Occipital lobe (tissue), 2 donors: Measurements from ENCODE around the gene IL4R. TPM values are rescaled to one million over a fixed set of nuclear protein-coding genes. Genes with fewer than 3 reads are reported as not detected.
"Not testable (repeated sequence)": the region's sequence is repeated elsewhere in the genome, so short reads cannot be mapped to it uniquely, and the experiment has no call there.

Source experiments
- DNase-seq: peaks from one replicate; lab custom pipeline; 2025; lab: John Stamatoyannopoulos, UW
- total RNA-seq: library from RNA; depleted of rRNA; stranded (reverse); fragments of >200 nt; gene quantifications from one replicate; pipeline ENCODE4 v1.2.3, GENCODE V29; 2014

IL4R gene
- total RNA-seq, 1 donor from 2014 or later = 1.1 TPM

DNA sequence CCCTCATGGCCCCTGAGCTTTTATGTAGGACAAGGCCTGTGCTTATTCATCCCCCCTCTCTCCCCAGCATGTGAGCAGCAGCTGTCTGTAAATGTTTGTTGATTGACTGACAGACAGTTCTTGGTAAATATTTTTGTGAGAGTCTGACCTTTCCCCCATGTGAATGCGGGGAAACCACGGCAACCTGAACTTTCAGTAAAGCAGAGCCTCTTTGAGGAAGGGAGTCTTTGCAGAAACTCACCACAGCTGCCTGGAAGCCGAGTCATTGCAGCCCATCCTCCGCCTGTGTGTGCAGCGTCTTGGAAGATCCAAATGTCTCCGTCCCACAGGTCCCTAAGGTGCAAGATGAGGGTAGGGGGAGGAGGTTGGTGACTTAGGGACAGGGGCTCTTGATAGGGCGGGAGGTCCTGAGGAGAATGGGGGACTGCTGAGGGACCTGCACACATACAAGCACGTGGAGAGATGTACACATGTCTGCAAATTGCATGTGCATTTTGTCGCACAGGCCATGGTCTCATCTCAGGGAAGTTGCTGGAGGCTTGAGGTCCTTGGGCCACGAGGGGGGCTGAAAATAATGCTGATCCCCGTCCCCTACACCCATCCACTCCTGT lies 65.2 kb downstream of the IL4R start:
- no peak for DNase-seq

DNA sequence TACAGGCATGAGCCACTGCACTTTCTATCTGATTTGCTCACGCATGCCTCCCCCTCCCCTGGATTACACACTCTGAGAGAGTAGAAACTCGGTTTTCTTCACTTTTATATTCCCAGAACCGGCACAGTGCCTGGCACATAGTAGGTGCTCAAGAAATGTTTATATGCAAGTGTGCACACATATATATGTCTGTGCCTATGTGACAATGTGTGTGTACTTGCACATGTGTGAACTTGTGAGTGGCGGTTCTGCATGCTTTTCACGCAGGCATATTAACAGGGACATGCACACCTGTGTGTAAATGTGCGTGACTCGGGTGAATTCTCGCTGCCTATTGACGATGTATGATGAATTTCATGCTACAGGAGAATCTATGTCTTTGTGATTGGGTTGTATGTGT lies 66.1 kb downstream of the IL4R start:
- DNase-seq = no peak

- DNase-seq = no peak
Measured at GRCh38 chr16:27381236-27381635, 67.5 kb downstream of the IL4R start.

DNA sequence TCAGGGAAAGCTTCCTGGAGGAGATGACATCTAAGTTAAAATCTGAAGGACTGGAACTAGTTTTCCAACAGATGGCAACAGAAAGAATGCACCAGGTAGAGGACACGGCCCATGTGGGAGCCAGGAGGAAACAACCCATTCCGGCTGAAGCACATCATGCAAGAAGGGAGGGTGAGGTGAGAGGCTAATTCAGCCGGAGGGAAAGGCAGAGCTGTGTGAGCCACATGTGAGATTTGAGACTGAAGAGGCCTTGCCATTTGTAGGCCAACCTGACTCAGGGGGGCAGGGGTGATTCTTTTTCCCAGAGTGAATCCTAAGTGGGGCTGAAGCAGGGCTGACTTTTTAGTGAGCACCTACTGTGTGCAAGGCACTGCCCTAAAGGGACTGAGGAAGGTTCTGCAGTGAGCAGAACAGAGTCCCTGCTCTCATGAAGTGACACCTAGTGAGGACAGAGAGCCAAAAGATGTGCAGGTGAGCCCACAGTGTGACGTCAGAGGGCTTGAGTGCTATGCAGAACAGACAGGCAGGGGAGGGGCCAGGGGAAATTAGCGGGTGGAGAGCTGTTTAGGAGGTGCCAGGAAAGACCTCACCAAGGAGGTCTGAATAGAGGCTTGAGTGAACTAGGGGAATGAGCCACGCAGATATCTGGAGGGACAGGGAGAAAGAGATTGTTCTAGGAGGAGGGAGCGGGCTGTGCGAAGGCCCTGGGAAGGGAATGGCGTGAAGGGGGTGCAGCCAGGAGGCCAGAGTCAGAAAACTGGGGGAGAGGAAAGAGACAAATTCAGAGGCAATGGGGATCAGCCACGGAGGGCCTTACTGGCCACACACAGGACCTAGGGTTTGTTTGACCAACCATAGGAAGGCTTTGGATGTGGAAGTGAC lies 68.4 kb downstream of the IL4R start:
- no peak for DNase-seq

DNA sequence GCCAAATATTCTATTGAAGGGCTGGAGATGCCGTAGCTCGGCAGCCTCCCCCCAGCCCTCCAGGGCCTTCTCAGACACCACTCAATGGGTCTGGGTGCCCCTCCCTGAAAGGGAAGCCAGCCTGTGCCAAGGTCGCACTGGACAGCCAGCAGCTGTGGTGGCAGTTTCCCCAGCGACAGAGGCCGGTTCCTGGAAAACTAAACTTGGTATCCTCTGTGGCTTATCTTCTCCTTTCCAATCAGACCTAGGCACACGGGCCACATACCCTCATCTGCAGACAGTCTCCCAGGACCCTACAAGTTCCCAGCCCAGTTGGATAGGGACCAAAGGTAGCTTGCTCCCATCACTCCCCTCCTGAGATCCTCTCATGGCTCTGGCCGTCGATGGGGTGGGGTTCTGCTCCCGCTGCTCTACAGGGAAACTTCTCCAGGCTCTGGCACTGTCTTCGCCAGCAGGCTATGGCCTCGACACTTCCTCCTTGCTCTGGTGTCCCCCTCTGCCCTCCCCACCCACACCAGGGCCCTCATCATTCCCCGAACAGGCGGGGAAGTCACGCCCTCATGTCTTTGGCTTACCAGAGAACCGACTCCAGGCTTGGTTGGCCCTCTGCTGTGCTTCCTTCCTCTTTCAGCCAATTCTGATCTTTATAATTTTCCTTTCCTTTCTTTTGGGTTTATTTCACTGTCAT lies 69.9 kb downstream of the IL4R start:
- no peak for DNase-seq

GRCh38 chr16:27384425-27384824 lies 70.7 kb downstream of the IL4R start:
- no peak for DNase-seq

- no peak for DNase-seq
Measured at GRCh38 chr16:27385398-27385797, 71.6 kb downstream of the IL4R start.

- DNase-seq = no peak
Measured at GRCh38 chr16:27386674-27387073, 72.9 kb downstream of the IL4R start.

DNA sequence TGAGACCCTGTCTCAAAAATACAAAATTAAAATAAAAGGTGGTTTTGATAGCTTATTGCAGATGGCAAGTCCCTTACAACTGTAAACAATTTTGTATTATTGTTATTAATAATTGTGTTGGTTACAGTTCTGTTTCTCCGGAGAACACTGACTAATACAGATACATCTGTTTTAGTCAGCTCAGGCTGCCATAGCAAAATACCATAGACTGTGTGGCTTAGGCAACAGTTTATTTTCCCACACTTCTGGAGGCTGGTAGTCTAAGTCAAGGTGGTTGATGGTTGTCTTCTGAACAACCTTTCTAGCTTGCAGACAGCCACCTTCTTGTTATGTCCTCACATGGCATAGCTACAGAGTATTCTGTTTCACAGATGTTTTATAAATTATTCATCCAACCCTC lies 74.0 kb downstream of the IL4R start:
- DNase-seq = no peak

GRCh38 chr16:27389272-27389961 lies 75.6 kb downstream of the IL4R start:
- no peak for DNase-seq

- no peak for DNase-seq
Measured at GRCh38 chr16:27390151-27390550, 76.4 kb downstream of the IL4R start.

DNA sequence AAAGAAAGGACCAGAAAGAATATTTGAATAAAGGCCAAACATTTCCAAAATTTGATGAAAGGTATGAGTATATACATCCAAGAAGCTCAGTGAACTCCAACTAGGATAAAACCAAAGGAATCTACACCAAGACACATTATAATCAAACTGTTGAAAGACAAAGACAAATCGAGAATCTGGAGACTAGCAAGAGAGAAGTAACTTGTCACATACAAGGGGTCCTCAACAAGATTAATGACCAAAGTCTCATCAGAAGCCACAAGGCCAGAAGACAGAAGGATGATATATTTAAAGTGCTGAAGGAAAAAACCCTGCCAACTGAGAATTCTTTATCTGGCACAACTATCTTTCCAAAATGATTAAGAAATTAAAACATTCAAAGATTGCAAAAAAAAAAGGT lies 78.9 kb downstream of the IL4R start:
- DNase-seq = no peak

- no peak for DNase-seq
Measured at GRCh38 chr16:27394516-27394915, 80.7 kb downstream of the IL4R start.

DNA sequence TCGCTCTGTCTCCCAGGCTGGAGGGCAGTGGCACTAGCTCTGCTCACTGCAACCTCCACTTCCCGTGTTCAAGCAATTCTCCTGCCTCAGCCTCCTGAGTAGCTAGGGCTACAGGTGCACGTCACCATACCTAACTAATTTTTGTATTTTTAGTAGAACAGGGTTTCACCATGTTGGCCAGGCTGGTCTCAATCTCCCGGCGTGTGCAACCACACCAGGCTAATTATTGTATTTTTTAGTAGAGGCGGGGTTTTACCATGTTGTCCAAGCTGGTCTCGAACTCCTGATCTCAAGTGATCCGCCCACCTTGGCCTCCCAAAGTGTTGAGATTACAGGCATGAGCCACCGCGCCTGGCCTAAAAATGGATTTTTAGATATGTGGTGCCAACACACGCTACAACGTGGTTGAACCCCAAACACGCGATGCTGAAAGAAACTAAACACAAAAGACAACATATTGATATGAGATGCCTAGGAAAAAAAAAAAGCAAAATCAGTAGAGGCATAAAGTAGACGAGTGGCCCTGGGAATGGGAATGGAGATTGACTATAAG lies 84.6 kb downstream of the IL4R start:
- DNase-seq = not testable (repeated sequence)

GRCh38 chr16:27398894-27399853 lies 85.4 kb downstream of the IL4R start:
- no peak for DNase-seq

GRCh38 chr16:27399969-27400368 lies 86.2 kb downstream of the IL4R start:
- no peak for DNase-seq

DNA sequence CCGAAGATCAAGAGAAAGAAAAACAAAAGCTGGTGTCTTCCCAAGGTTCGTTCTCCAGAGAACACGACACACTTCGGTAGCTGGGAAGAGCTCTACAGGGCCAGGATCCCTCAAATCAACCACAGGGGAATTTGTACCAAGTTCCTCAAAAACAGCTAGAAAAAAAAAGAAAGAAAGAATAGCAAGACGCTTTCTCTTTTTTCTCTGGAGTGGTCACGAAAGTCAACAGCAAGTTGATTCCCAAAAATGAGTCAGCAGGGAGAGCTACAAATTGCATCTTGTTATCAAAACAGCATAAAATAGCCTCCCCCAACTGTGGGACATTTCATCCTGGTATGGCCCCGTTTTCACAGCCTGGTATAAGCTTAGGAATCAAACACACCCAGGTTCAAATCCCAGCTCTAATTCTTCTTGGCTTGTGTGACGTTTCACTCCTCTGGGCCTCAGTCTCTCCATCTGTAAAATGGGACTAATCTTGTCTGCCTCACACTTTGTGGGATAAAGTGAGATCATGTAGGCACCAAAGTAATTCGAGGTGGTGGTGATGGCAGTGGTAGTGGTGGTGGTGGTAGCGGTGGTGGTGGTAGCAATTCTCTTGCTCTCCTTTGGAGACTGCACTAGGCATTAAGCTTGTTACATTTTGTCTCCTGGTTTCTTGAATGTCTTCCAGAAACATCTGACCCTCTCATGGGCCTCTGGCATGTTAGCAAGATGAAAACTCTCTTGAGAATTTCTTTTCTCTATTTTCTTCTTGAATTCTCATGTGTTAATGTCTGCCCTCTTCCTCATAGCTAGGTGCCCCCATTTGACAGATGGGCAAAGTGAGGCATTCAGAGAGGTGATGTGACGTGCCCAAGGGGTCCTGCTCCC lies 87.2 kb downstream of the IL4R start:
- DNase-seq = no peak

- peak; percentile 17 for DNase-seq
Measured at GRCh38 chr16:27401768-27402568, 88.2 kb downstream of the IL4R start, which contains the start of gene IL21R. TSS of gene IL21R (plus strand) at chr16:27402174. CDS start at chr16:27430072, 27,898 bp downstream.
